Gastrocnemius medialis (tissue), 4 donors: ENCODE data around the gene RNF187.
A peak's percentile ranks its signal among the peaks of the same experiment; 100 is the strongest.

ENCODE experiments used
- POLR2A ChIP-seq, 2 donors: fragments of 450-650 bp; IDR thresholded peaks; one replicate each; pipeline ENCODE4 v1.6.1; 2017; ENCODE audit warnings: antibody characterized with exemption in 2 of 2, mild to moderate bottlenecking in 2 of 2, moderate library complexity in 2 of 2
- TF ChIP-seq, protein P1 (sequence below), 5 experiments: fragments of 450-650 bp in 3 of 5; fragments of 200-600 bp in 2 of 5; sonication (generic) in 2 of 5; IDR thresholded peaks in 4 of 5; conservative IDR thresholded peaks in 1 of 5; 1 replicate in 4 of 5; 2 replicates in 1 of 5; pipeline ENCODE4 v1.5.1; 2016 to 2019; ENCODE audit warnings: antibody characterized with exemption in 5 of 5, mild to moderate bottlenecking in 3 of 5, moderate library complexity in 3 of 5

DNA sequence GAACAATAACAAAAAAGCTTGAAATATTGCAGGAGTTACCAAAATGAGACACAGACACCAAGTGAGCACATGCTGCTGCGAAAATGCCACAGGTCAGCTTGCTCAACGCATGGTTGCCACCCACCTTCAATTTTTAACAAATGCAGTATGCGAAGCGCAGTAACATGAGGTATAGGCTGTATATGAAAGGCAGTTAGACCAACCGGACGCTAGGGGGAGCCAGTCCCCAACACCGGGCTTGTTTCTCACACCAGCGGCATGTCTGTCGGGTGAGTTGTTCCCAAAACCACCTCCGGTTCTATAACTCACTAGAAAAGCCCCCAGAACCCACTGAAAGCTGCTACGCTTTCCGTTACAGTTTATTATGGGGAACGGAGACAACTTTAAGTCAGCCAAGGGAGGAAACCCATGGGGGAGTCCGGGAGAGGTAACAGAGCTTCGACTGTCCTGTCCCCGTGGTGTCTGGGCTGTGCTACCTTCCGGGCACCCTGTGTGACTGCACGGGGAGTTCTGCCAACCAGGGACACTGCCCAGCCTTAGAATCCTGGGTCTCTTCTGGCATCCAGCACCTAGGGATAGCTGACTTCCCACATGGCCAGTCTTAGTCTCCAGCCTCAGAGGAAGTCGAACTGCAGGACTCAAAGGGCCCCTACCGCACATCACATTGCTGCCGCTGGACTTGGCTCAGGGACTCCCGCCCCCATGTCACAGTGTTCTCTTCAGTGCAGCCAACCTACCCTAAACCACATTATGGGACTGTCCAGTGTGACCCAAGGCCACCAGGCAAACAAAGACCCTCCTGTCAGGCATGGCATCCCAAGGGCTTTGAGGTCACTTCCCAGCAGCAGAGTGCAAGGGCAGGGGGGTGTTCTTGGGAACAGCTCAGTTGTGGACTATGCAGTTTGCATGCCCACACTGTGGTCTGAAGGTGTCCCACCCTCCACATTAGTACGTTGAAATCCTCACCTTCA, 14.0 kb downstream of the RNF187 start:
- TF ChIP-seq, protein P1, sequence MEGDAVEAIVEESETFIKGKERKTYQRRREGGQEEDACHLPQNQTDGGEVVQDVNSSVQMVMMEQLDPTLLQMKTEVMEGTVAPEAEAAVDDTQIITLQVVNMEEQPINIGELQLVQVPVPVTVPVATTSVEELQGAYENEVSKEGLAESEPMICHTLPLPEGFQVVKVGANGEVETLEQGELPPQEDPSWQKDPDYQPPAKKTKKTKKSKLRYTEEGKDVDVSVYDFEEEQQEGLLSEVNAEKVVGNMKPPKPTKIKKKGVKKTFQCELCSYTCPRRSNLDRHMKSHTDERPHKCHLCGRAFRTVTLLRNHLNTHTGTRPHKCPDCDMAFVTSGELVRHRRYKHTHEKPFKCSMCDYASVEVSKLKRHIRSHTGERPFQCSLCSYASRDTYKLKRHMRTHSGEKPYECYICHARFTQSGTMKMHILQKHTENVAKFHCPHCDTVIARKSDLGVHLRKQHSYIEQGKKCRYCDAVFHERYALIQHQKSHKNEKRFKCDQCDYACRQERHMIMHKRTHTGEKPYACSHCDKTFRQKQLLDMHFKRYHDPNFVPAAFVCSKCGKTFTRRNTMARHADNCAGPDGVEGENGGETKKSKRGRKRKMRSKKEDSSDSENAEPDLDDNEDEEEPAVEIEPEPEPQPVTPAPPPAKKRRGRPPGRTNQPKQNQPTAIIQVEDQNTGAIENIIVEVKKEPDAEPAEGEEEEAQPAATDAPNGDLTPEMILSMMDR (IDR thresholded peaks at IDR 0.05 in 4 of 5, conservative IDR thresholded peaks at IDR 0.05 in 1 of 5): peak; percentile 71 to 94 (median 78)
- no peak for TF ChIP-seq POLR2A (IDR thresholded peaks at IDR 0.05)
